ENCODE results near the gene BBS9. TPM values are rescaled to one million over a fixed set of nuclear protein-coding genes. Genes with fewer than 3 reads are reported as not detected.
A peak's percentile ranks its signal among the peaks of the same experiment; 100 is the strongest.
"Not testable (repeated sequence)": the region's sequence is repeated elsewhere in the genome, so short reads cannot be mapped to it uniquely, and the experiment has no call there.

BBS9 gene
- total RNA-seq: 40.5 TPM

DNA sequence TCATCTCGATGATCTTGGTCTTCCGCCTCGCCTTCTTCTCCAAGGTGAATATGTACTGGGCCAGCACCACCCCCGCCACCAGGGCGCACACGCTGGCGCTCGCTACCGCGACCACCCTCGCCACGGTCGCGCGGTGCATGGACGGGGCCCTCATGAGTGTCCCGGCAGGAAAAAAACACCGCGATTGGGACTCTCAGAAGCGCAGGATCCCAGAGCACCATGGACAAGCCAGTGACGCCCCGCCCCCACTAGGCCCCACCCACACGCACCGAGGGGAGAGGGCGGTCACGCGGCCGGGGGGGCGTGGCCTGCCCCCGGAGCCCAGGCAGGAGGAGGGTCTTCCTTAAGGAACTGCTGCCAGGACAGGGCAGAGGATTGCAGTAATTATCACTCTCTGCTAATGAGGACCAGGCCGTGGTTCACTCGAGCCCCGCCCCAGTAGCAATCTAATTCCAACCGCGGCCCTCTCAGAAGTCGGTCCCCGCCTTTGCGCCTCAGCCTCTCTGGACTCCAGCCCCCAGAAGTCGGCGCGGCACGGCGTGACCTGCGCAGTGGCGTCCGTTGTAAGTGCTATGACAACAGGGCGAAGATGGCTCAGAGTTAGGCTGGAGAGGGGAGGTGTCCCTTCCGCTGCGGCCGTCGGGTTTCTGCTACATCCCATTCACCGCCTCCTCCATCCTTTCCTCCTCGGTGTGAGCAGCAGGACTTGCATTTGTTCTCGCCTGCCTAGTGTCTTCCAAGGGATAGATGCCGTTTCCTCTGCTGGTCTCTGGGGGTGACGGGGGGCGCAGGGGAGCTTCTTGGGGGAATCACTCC is at the start of gene BBS9:
TSS of gene BBS9 (plus strand) at position 575 of the 816 bp plus-strand sequence. CDS start 16,689 bp downstream, outside the sequence.
- DNase-seq: peak; percentile 92

DNA sequence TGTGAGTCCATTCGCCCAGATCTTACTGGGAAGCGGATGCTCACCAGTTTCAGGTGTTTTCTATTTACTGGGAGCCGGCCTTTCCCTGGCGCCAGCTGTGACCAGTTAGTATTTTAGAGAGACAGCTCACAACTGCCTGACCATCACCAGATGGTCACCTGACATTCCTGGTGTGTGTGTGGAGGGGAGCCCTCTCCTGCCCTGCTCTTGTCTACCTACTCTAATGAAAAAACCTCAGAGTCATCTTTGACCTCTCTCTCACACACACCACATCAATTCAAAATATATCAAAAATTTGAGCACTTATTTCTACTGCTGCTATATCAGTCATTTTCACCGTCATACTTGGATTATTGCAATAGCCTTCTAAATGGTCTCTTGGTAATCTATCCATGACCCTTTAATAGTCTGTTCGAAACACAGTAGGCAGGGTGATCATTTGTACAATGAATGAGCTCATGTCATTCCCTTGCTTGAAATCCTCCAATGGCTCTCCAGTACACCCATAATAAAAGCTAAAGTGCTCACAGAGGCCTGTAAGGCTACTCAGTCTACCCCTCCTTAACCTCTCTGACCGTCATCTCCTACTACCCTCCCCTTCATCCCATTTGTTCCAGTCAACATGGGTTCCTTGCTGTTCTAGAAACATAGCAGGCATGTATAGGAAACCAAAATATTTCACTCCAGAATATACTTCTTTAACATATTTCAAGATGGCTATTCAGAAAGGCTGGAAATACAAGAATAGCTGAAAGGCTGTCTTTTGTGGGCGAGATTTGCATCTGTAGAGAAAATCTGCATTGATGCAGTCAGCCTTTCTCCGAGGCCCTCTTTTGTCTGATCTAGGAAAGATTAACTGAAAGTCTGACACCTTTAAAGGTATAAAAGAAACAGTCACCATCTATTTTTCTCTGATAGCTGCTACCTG is 49.3 kb upstream of the BBS9 start:
- no peak for DNase-seq

GRCh38 chr7:33087356-33087755 is 42.0 kb upstream of the BBS9 start:
- DNase-seq: no peak

- DNase-seq: no peak
Measured at GRCh38 chr7:33087858-33088257, 41.5 kb upstream of the BBS9 start.

GRCh38 chr7:33089142-33089541 is 40.2 kb upstream of the BBS9 start:
- no peak for DNase-seq

GRCh38 chr7:33091111-33091531 is 38.2 kb upstream of the BBS9 start:
- no peak for DNase-seq

- DNase-seq: no peak
Measured at GRCh38 chr7:33091641-33092191, 37.6 kb upstream of the BBS9 start.

DNA sequence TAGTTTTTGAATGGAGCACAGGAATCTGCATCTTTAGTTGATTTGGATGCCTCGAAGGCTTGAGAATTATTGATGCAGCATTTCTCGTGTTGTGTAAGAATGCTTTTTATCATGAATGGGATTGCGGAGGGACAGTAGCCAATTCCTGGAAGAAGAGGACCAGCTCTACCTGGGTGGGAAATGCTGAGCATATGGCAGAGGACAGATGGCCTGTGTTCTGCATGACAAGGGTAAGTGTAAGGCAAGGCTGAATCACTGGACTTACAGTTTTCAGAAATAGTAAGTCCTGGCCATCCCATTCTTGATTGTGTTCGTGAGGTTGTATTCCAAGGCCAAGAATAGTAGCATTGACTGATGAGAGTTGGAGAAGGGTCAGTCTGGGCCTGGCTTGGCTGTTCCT is 36.1 kb upstream of the BBS9 start:
- DNase-seq: no peak

- DNase-seq: not testable (repeated sequence)
Measured at GRCh38 chr7:33094745-33095275, 34.6 kb upstream of the BBS9 start.

DNA sequence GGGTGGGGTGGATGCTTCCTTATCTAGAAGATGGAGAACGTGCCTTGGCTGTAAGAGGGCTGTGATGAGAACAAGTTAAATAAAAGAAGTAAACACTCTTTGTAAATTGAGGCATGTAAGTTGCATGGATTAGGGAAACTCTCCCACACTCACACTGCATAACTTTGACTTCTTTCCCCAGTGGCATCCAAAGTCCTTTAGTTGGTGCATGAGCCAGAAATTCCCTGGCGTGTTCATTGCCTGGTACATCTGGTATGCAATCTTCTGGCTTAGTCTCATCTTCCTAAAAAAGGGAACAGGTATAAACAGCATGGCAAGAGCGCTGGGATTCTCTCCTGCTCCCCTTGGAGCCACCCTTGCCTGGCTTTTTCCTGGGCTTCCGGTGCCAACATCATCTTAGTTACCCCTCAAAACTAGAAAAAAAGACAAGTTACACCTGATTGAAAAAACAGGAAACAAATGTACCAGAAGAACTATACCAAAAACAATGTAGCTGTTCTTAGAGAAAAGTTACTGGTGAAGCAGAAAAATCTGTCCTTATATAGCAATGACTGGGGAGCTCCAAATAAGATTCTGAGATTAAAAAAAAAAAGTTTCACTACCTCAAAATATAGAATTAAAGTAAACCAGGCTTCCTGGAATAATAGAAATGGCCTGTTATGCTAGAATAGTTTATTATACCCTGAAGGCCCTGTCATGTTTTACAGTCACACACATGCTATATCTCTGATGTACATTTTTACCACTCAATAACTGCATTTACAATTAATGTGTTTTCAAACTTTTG is 30.0 kb upstream of the BBS9 start:
- no peak for DNase-seq

GRCh38 chr7:33100770-33101169 is 28.6 kb upstream of the BBS9 start:
- no peak for DNase-seq

GRCh38 chr7:33101906-33102305 is 27.5 kb upstream of the BBS9 start:
- DNase-seq: no peak

- peak; percentile 16 for DNase-seq
Measured at GRCh38 chr7:33107136-33108066, 22.0 kb upstream of the BBS9 start.

DNA sequence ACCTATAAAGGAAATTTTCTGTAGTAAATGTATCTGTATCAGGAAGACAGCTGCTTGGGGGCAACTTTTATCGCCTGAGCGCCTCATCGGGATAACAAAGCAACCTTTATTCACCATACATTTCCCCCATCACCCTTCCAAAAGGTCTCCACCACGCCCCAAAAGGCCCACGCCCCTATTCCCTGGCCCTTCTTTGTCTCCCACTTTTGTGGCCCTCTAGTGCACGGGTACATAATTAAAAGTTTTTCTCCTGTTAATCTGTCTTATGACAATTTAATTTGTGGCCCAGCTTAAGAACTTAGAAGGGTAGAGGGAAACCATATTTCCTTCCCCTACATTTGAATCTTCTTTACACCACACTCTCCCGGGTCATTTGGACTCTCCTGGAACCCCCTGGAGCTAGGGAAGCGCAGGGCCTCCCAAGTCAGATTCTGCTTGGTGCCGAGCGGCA is 20.8 kb upstream of the BBS9 start:
- no peak for DNase-seq

- DNase-seq: peak; percentile 55
Measured at GRCh38 chr7:33109005-33109757, 20.2 kb upstream of the BBS9 start, which contains the start of gene RP9. RP9 (minus strand) TSS chr7:33109404; CDS start chr7:33109372, 32 bp downstream.

- no peak for DNase-seq
Measured at GRCh38 chr7:33109758-33110238, 19.6 kb upstream of the BBS9 start.

- DNase-seq: no peak
Measured at GRCh38 chr7:33111614-33112013, 17.8 kb upstream of the BBS9 start.

DNA sequence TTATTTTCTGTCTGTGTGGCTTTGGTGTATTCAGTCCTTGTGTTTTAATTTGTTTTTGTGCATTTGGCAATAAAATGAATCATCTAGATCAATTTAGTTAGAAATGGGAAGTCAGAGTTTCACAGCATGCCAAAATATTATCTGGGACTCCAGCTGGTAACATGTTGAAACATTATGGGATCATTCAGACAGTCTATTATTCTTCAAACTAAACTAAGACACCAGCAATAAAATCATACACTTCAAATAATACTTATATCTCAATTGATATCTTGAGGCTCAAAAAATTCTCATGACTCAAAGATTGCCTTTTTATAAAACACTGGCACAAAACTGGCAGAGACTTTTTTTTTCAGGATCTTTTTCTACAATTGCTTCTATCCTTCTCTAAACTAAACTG is 14.4 kb upstream of the BBS9 start:
- DNase-seq: no peak

DNA sequence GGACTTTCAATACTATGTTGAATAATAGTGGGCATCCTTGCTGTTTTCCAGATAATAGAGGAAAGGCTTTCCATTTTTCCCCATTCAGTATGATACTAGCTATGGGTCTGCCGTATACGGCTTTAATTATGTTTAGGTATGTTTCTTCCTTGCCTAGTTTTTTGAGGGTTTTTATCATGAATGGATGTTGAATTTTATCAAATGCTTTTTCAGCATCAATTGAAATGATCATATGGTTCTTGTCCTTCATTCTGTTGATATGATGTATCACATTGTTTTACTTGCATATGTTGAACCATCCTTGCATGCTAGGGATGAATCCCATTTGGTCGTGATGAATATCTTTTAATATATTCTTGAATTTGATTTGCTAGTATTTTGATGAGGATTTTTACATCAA is 11.0 kb upstream of the BBS9 start:
- no peak for DNase-seq

Data from skin of body (tissue), 2 donors.